M059J (cell line): ENCODE data around the gene HPGD. TPM values are rescaled to one million over a fixed set of nuclear protein-coding genes. Genes with fewer than 3 reads are reported as not detected.

ENCODE experiments used
- DNase-seq: peaks from one replicate; pipeline ENCODE4 v3.0.0-alpha.2; 2012; ENCODE audit warnings: low read depth
- total RNA-seq: library from RNA; depleted of rRNA; stranded (reverse); fragments of >200 nt; shearing (Covaris generic); gene quantifications from 2 replicates; pipeline ENCODE4 v1.2.3, GENCODE V29; 2014; rRNA removed

HPGD gene
- total RNA-seq: 2.6 and 3.7 TPM in 2 replicates

DNA sequence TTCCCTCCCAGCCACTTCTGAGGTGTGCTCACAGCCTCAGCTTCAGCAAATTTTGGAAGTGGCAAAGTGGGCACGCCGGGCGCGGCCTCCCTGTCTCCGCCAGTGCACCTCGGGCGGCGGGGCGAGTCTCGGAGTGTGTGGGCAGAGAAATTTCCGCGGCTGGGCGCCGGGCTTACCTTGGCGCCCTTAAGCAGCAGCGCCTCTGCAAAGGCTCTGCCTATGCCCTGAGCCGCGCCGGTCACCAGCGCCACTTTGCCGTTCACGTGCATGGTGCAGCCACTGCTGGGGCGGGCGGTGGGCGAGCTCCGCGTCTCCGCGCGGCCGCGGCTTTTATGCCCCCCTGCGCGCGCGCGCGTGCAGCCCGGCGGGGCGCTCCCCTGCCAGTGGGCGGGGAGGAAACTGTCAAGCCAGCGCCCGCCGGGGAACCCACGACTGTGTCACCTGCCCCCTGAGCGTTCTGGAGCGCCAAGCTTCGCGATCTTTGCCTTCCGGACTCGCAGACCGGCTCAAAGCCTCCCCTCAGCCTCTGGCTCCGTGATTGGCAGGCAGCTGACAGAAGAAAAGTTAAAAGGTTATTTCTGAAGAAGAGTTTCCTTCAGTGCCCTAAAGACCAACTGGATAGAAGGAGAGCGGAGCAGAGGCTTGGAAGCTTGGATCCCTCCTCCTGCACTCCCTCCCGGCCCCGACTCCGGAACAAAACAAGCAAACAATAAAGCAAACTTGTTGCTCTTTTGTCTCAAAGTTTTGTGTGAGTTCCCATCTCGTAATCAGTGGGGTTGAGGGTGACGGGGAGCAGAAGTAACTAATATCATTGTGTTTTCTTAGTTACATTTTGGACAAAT, at the start of gene HPGD:
HPGD (minus strand) TSS at position 306 of the 842 bp plus-strand sequence; CDS start at position 269, 37 bp downstream.
- DNase-seq: peak; percentile 49

GRCh38 chr4:174564529-174564928, 42.2 kb upstream of the HPGD start:
- DNase-seq: no peak

- no peak for DNase-seq
Observed at GRCh38 chr4:174563399-174563798, 41.1 kb upstream of the HPGD start.

DNA sequence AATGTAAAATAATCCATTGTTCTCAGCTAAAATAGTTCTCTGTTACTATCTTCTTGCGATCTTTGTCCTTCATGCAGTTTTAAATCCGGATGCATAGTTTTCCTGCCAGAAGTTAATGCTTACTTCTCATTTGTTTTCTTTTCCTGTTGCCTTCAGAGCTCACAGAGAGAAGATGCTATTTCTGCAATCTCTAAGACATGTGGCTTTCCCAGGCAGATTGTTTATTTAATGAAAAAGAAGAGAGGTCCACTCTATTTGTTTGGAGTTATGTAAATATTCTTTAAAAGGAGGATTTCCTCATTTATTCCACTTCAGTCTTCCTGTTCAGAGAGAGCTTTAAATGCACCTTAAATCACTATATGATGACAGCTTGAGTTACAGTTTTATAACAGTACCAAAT, 39.3 kb upstream of the HPGD start:
- no peak for DNase-seq

- DNase-seq: no peak
Observed at GRCh38 chr4:174559894-174560293, 37.6 kb upstream of the HPGD start.

DNA sequence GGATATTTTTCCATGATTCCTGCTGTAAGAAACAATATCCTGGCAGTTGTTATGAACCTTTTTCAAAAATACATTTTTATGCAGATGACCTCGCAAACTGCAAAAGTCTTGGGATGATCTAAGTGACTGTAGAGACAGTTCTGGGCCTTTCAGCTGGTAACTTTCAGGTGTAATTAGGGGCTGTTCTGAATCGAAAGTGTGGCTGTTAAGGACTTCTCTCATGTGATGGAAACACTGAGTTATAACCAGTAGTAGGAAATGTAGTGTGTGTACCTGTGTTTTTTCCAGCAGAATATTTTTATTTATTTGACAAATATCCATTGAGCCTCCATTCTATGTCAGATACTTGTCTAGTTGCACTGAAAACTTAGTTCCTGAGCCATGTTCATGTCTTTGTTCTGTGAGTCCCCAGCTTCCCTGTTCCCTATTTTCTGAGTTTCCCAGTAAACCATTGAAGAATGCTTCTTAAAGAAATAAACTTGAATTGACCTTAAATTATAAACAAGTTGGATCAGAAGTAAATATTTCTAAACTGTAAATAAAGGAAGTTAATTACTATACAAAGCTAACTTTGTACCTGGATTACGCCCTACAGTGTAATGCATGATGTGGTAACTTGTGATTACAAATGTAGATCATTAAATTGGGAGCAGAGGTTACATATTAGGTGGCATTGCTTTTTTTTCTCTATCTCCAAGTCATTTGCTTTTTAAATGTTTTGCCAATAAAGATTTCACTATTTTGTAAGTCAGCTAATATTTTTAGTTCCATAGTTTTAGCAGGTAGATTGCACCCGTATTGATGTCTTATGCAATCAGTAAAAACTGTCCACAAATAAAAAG, 33.7 kb upstream of the HPGD start:
- no peak for DNase-seq

GRCh38 chr4:174554231-174554728, 32.0 kb upstream of the HPGD start:
- no peak for DNase-seq

- peak; percentile 74 for DNase-seq
Observed at GRCh38 chr4:174553828-174554227, 31.5 kb upstream of the HPGD start.

DNA sequence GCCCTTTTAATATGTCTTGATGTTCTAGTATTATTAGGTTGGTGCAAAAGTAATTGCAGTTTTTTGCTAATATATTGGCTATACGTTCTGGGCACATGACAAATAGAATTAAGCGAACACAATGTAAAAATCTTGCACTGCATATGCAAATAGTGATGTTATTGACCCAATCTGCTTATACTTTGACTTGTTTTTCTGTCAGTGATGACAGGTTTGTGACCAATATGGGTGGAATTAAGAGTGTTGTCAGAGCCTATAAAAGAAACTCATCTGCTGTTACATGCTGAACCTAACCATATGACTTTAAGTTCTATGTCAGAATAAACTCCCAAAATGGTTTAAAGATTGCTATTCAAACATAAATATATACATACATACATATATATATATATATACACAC, 30.7 kb upstream of the HPGD start:
- DNase-seq: no peak

DNA sequence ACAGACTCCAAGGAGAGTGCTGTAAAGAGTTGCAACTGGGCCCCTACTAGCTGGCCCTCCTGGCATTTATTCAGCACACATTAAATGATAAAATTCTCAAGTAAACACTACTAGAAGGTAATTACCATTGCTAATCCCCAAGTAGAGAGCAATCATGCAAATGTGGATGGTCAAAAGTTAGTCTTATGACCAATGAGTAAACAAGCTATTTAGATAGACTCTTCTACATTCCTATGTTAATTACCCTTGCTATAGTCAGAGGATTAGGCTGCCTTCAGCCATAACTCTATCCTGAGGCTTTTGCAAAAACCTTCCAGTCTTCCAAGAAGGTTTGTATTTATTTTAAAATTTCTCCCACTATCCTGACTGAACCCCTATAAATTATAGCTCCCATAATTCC, 28.3 kb upstream of the HPGD start:
- peak; percentile 38 for DNase-seq

DNA sequence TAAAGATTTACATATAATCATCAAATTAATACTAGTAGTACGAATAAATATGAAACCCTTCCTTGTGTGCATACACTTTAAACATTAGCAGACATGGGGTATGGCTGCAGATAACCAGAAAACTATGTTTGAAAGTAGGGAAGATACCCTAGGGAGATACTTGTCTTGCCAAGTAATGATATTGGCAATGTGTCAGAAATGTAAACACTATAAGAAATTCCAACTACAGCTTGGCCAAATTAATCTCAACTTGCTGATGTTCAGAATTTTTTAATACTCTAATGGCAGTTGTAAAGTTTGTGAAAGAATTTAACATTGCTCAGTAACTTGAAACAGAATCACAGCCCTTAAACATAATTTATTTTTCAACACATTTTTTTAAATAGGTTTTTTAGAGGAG, 27.4 kb upstream of the HPGD start:
- no peak for DNase-seq

DNA sequence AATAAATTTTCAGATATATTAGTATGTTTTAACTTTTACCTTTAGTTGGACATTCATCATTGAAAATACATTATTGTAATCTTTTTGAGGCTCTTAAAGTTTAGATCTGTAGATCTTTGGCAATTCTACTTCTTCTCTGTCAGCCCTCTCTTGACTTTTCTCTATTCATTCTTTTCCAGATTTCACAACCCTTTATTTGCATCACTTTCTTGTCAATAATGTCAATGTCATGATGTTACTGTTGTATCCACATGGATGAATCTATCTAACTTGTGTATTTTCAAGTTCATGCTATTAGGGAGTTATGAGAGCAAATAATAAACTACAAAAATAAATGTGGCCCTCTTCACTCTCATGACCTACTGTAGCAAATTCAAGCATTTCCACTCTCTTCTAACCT, 23.0 kb upstream of the HPGD start:
- no peak for DNase-seq

GRCh38 chr4:174544496-174544895, 22.2 kb upstream of the HPGD start:
- DNase-seq: no peak

DNA sequence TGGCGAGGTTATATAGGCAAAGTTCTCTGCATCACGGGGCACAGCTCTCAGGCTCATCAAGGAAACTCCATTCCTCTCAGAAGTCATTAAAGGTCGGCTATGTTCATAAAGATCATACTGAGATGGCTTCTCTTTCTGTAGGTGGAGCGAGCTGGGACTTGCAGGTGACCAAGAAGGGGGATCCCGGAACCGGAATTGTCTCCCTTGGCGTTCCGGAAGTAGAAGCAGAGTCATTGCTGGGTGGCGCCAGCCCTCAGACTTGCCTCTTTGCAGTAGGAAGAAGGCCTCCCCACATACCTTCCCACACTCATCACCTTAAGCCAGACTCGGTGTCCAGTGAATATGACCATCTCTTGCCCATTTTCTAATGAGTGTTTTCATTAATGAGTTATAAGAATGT, 17.9 kb upstream of the HPGD start:
- no peak for DNase-seq

DNA sequence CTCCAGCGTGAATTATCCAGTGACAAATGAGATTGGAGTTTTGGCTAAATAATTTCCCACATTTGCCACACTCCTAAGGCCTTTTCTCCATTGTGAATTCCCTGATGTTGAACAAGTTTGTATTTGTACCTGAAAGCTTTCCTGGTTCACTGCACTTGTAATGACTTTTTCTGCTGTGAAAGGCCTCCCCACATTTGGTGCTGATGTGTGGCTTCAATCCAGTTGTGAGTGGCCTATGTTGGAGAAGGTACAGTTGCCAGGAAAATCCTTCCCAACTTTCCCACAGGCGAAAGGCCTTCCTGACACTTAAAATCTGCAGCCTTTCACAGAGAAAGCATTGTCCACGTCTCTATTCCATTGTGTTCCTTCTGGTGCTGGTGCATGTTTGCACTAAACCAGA, 17.3 kb upstream of the HPGD start:
- no peak for DNase-seq

GRCh38 chr4:174538876-174539250, 16.6 kb upstream of the HPGD start:
- DNase-seq: peak; percentile 70

GRCh38 chr4:174538123-174538875, 16.0 kb upstream of the HPGD start:
- peak; percentile 62 for DNase-seq

DNA sequence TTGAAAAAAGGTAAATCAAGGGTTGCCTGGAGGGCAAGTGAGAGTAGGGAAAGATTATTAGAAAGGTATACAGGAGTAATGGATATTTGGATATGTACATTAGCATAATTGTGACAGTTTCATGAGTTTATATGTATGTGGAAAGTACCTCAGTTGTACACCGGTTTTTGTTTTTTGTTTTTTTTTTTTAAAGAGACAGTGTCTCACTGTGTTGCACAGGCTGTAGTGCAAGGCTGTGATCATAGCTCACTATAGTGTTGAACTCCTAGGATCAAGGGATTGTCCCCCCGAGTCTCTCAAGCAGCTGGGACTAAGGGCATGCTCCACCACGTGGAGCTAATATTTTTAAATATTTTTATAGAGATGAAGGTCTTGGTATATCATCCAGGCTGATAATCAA, 15.3 kb upstream of the HPGD start:
- DNase-seq: no peak

GRCh38 chr4:174534461-174534860, 12.2 kb upstream of the HPGD start:
- DNase-seq: no peak

DNA sequence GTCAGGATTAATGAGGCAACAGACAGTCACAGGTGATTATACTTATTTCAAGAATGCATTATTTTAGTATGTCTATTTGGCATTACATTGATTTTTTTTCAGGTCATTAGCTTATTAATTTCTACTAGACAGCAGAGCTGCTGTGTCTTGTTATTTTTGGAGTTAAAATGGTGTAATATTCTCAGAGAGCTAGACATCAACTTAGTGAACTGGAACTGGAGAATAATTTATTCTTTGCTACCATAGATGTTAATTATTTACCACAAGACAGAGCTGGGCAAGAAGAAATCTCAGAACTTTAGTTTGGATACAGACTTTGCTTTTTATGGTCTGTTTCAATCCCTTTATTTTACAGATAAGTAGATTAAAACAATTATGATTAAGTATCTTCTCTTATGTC, 10.2 kb upstream of the HPGD start:
- no peak for DNase-seq

DNA sequence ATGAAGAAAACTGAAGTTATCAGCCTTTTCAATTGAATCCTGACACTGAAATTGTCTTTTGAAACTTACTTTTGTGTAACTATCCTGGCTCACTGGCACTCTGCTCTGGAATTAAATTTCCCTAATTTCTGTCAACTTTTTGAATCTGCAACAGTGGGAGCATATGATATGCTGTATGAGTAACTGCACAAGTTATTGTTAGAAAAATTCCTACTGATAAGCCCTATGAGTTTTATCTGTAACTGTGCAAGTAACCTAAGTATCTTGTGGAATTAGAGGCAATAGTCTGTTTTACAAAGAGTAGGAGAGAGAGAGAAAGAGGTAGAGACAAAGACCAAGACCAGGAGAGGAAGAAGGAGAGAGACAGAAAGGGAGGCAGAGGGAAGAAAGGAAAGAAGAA, 9.2 kb upstream of the HPGD start:
- DNase-seq: no peak

GRCh38 chr4:174528226-174528625, 5.9 kb upstream of the HPGD start:
- no peak for DNase-seq
